GM12878 (cell line): Measurements from ENCODE around the gene C17orf114.

Experiments used
- BACH1 ChIP-seq: fragments of 450-650 bp; IDR thresholded peaks from 2 replicates; pipeline ENCODE4 v1.6.1; 2017; ENCODE audit warnings: mild to moderate bottlenecking, borderline replicate concordance
- DPF2 ChIP-seq: fragments of 450-650 bp; IDR thresholded peaks from 2 replicates; pipeline ENCODE4 v1.6.1; 2017; ENCODE audit warnings: mild to moderate bottlenecking
- FOS ChIP-seq: IDR thresholded peaks from 3 replicates; pipeline ENCODE4 v1.6.1; 2011; ENCODE audit warnings: borderline replicate concordance; ENCODE audit not compliant: insufficient read length; ENCODE audit errors: extremely low read depth
- FOXK2 ChIP-seq: fragments of 450-650 bp; IDR thresholded peaks from 2 replicates; pipeline ENCODE4 v1.6.1; 2017; ENCODE audit warnings: mild to moderate bottlenecking, moderate library complexity
- MTA2 ChIP-seq: fragments of 450-650 bp; IDR thresholded peaks from 2 replicates; pipeline ENCODE4 v1.6.1; 2016; ENCODE audit warnings: low read depth, mild to moderate bottlenecking, moderate library complexity
- MYC ChIP-seq: IDR thresholded peaks from 2 replicates; pipeline ENCODE4 v1.6.1; 2011; ENCODE audit warnings: mild to moderate bottlenecking, low read length, moderate library complexity, inconsistent platforms; ENCODE audit not compliant: insufficient read depth, insufficient replicate concordance, insufficient read length, severe bottlenecking
- NFIC ChIP-seq: IDR thresholded peaks from 2 replicates; pipeline ENCODE4 v1.6.1; 2012; ENCODE audit warnings: low read depth, mild to moderate bottlenecking, inconsistent platforms, low read length, moderate library complexity
- NFYB ChIP-seq: IDR thresholded peaks from 2 replicates; pipeline ENCODE4 v1.6.1; 2011; ENCODE audit warnings: low read depth, mild to moderate bottlenecking, low read length, improper control_type of control experiment, moderate library complexity; ENCODE audit not compliant: insufficient read depth
- POLR2A ChIP-seq: IDR thresholded peaks from 2 replicates; pipeline ENCODE4 v1.6.1; 2011; ENCODE audit warnings: low read depth, mild to moderate bottlenecking, low read length
- ZSCAN29 ChIP-seq: fragments of 450-650 bp; IDR thresholded peaks from 2 replicates; pipeline ENCODE4 v1.6.1; 2017; ENCODE audit warnings: mild to moderate bottlenecking, moderate library complexity
- TF ChIP-seq, protein P1 (sequence below): IDR thresholded peaks from 2 replicates; pipeline ENCODE4 v1.6.1; 2011; ENCODE audit warnings: low read depth, mild to moderate bottlenecking, low read length, moderate library complexity, borderline replicate concordance; ENCODE audit errors: extremely low read depth
- TF ChIP-seq, protein P2 (sequence below), 3 experiments: IDR thresholded peaks in 2 of 3; conservative IDR thresholded peaks in 1 of 3; 2 replicates each; pipeline ENCODE4 v1.5.1; 2011; ENCODE audit warnings: low read depth in 3 of 3, low read length in 3 of 3, mild to moderate bottlenecking in 3 of 3, control low read depth in 2 of 3, moderate library complexity in 2 of 3, inconsistent platforms in 1 of 3, mixed read lengths in 1 of 3; ENCODE audit not compliant: control insufficient read depth in 2 of 3, insufficient read depth in 1 of 3; ENCODE audit errors: extremely low read depth in 1 of 3

DNA sequence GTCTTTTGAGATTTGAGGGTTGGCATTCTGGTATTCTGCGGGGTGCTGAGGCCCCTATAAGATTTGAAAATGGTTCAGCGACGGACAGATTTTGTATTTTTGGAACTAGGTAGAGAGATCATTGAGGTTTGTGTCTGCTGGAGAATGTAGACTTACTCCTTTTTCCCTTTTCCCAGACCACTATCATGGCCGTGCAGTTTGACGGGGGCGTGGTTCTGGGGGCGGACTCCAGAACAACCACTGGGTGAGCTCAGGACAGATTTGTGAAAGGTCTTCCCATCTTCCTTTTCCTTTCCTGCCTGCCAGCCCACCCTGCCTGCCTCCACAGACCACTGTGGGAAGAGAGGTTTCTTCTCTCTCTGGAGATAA, 5.6 kb downstream of the C17orf114 start:
- TF ChIP-seq FOXK2 (no peak), NFYB (no peak), POLR2A (no peak), BACH1 (no peak), MYC (no peak), DPF2 (no peak), ZSCAN29 (no peak), NFIC (no peak), FOS (no peak), MTA2 (no peak)
- TF ChIP-seq, protein P1, sequence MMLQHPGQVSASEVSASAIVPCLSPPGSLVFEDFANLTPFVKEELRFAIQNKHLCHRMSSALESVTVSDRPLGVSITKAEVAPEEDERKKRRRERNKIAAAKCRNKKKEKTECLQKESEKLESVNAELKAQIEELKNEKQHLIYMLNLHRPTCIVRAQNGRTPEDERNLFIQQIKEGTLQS, result no peak
- TF ChIP-seq, protein P2, sequence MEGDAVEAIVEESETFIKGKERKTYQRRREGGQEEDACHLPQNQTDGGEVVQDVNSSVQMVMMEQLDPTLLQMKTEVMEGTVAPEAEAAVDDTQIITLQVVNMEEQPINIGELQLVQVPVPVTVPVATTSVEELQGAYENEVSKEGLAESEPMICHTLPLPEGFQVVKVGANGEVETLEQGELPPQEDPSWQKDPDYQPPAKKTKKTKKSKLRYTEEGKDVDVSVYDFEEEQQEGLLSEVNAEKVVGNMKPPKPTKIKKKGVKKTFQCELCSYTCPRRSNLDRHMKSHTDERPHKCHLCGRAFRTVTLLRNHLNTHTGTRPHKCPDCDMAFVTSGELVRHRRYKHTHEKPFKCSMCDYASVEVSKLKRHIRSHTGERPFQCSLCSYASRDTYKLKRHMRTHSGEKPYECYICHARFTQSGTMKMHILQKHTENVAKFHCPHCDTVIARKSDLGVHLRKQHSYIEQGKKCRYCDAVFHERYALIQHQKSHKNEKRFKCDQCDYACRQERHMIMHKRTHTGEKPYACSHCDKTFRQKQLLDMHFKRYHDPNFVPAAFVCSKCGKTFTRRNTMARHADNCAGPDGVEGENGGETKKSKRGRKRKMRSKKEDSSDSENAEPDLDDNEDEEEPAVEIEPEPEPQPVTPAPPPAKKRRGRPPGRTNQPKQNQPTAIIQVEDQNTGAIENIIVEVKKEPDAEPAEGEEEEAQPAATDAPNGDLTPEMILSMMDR (IDR thresholded peaks at IDR 0.05 in 2 of 3, conservative IDR thresholded peaks at IDR 0.05 in 1 of 3; ENCODE audit: control insufficient read depth in 2 of 3, extremely low read depth in 1 of 3, insufficient read depth in 1 of 3, low read depth in 3 of 3, low read length in 3 of 3), result no peak
